Measurements from ENCODE around the gene CNTN6.

CNTN6 gene

DNA sequence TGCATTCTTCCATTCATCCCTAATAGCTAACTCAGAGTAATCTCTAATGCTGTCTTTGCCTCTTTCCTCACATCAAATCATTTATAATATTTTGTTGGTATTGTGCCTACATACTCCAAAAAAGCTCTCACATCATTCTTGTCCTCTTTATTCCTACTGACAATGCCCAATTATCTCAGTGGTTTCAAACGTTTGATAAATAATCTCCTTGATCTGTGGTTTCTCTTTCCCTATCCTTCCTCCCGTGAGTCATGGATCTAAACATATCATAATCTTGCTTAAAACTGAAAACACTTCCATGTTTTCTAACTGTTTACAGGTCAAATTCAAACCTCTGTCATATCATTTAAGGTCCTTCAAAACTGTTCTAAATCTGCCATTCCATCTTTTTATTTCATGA lies 115.1 kb downstream of the CNTN6 start:
- Histone ChIP-seq H3K27ac (ENCODE audit: low read length, poor library complexity, severe bottlenecking) (no peak overlapping the region), H2BK12ac (ENCODE audit: low read length in 2 of 2) (no peak overlapping the region), H3K79me1 (replicated peaks; ENCODE audit: low read length, poor library complexity, severe bottlenecking) (no peaks in the 10 kb centered on the region), H4K91ac (ENCODE audit: low read length) (no peak overlapping the region), H3K27me3 (ENCODE audit: control insufficient read depth in 1 of 2, insufficient read depth in 1 of 2, low read length in 2 of 2) (no peaks in the 10 kb centered on the region), H3K4me1 (ENCODE audit: control insufficient read depth, insufficient read depth, low read depth, low read length) (no peaks in the 10 kb centered on the region), H3K4me2 (ENCODE audit: low read length, poor library complexity, severe bottlenecking) (no peak overlapping the region), H3K4me3 (ENCODE audit: insufficient read depth in 1 of 2, low read depth in 1 of 2, low read length in 2 of 2) (no peak overlapping the region), H2BK5ac (ENCODE audit: low read depth, low read length, poor library complexity, severe bottlenecking) (no peak overlapping the region), H3K36me3 (ENCODE audit: control insufficient read depth in 1 of 2, insufficient read depth in 2 of 2, low read depth in 1 of 2, low read length in 2 of 2) (no peaks in the 10 kb centered on the region), H3K4ac (ENCODE audit: low read depth in 1 of 2, low read length in 2 of 2) (no peak overlapping the region), H3K23ac (ENCODE audit: low read length in 2 of 2) (no peak overlapping the region), H2AFZ (ENCODE audit: low read depth, low read length) (no peak overlapping the region), H4K8ac (ENCODE audit: low read length) (no peak overlapping the region), H2BK120ac (ENCODE audit: low read depth, low read length) (no peak overlapping the region), H3K18ac (ENCODE audit: low read depth in 1 of 2, low read length in 2 of 2) (no peak overlapping the region), H3K9ac (ENCODE audit: low read length) (no peak overlapping the region), H2AK5ac (ENCODE audit: low read length, severe bottlenecking) (no peak overlapping the region), H2BK15ac (ENCODE audit: low read depth, poor library complexity, severe bottlenecking) (no peak overlapping the region), H3K9me3 (ENCODE audit: control insufficient read depth, low read length) (no peaks in the 10 kb centered on the region), H3K14ac (ENCODE audit: low read length in 2 of 2) (no peak overlapping the region)
- WGBS: 27% methylated on average over 2 of the region's 2 CpGs
- DNase-seq: peak; percentile 17

GRCh38 chr3:1214933-1215332 lies 122.1 kb downstream of the CNTN6 start:
- H4K91ac ChIP-seq (ENCODE audit: low read length): no peak overlapping the region
- no peaks in the 10 kb centered on the region for H3K79me1 ChIP-seq (replicated peaks; ENCODE audit: low read length, poor library complexity, severe bottlenecking)
- H3K27me3 ChIP-seq (ENCODE audit: control insufficient read depth in 1 of 2, insufficient read depth in 1 of 2, low read length in 2 of 2): no peaks in the 10 kb centered on the region
- H2BK5ac ChIP-seq (ENCODE audit: low read depth, low read length, poor library complexity, severe bottlenecking): no peak overlapping the region
- no peak overlapping the region for H3K9ac ChIP-seq (ENCODE audit: low read length)
- no peaks in the 10 kb centered on the region for H3K9me3 ChIP-seq (ENCODE audit: control insufficient read depth, low read length)
- H3K36me3 ChIP-seq (ENCODE audit: control insufficient read depth in 1 of 2, insufficient read depth in 2 of 2, low read depth in 1 of 2, low read length in 2 of 2): no peaks in the 10 kb centered on the region
- no peak overlapping the region for H2AFZ ChIP-seq (ENCODE audit: low read depth, low read length)
- no peak overlapping the region for H2AK5ac ChIP-seq (ENCODE audit: low read length, severe bottlenecking)
- no peak overlapping the region for H2BK15ac ChIP-seq (ENCODE audit: low read depth, poor library complexity, severe bottlenecking)
- H2BK120ac ChIP-seq (ENCODE audit: low read depth, low read length): no peak overlapping the region
- H3K27ac ChIP-seq (ENCODE audit: low read length, poor library complexity, severe bottlenecking): no peak overlapping the region
- no peak for DNase-seq
- H3K4me2 ChIP-seq (ENCODE audit: low read length, poor library complexity, severe bottlenecking): no peak overlapping the region
- H3K18ac ChIP-seq (ENCODE audit: low read depth in 1 of 2, low read length in 2 of 2): no peak overlapping the region
- H3K23ac ChIP-seq (ENCODE audit: low read length in 2 of 2): no peak overlapping the region
- H3K4me1 ChIP-seq (ENCODE audit: control insufficient read depth, insufficient read depth, low read depth, low read length): no peaks in the 10 kb centered on the region
- H4K8ac ChIP-seq (ENCODE audit: low read length): no peak overlapping the region
- H3K14ac ChIP-seq (ENCODE audit: low read length in 2 of 2): no peak overlapping the region
- H3K4me3 ChIP-seq (ENCODE audit: insufficient read depth in 1 of 2, low read depth in 1 of 2, low read length in 2 of 2): no peak overlapping the region
- WGBS: 59% methylated on average over 1 of the region's 3 CpGs
- H3K4ac ChIP-seq (ENCODE audit: low read depth in 1 of 2, low read length in 2 of 2): no peak overlapping the region
- H2BK12ac ChIP-seq (ENCODE audit: low read length in 2 of 2): no peak overlapping the region

- WGBS: 100% methylated on average over 1 of the region's 1 CpG
Measured at GRCh38 chr3:1216856-1217255, 124.0 kb downstream of the CNTN6 start.

GRCh38 chr3:1227111-1227510 lies 134.3 kb downstream of the CNTN6 start:
- Histone ChIP-seq H2BK12ac (ENCODE audit: low read length in 2 of 2) (no peak overlapping the region), H3K9me3 (ENCODE audit: control insufficient read depth, low read length) (no peaks in the 10 kb centered on the region), H4K91ac (ENCODE audit: low read length) (no peak overlapping the region), H4K8ac (ENCODE audit: low read length) (no peak overlapping the region), H2AFZ (ENCODE audit: low read depth, low read length) (no peak overlapping the region), H3K4me3 (ENCODE audit: insufficient read depth in 1 of 2, low read depth in 1 of 2, low read length in 2 of 2) (no peak overlapping the region), H2BK15ac (ENCODE audit: low read depth, poor library complexity, severe bottlenecking) (no peak overlapping the region), H3K27me3 (ENCODE audit: control insufficient read depth in 1 of 2, insufficient read depth in 1 of 2, low read length in 2 of 2) (no peaks in the 10 kb centered on the region), H3K27ac (ENCODE audit: low read length, poor library complexity, severe bottlenecking) (no peak overlapping the region), H3K79me1 (replicated peaks; ENCODE audit: low read length, poor library complexity, severe bottlenecking) (no peaks in the 10 kb centered on the region), H3K4me1 (ENCODE audit: control insufficient read depth, insufficient read depth, low read depth, low read length) (no peaks in the 10 kb centered on the region), H3K4ac (ENCODE audit: low read depth in 1 of 2, low read length in 2 of 2) (no peak overlapping the region), H3K14ac (ENCODE audit: low read length in 2 of 2) (no peak overlapping the region), H3K36me3 (ENCODE audit: control insufficient read depth in 1 of 2, insufficient read depth in 2 of 2, low read depth in 1 of 2, low read length in 2 of 2) (no peaks in the 10 kb centered on the region), H2BK120ac (ENCODE audit: low read depth, low read length) (no peak overlapping the region), H3K4me2 (ENCODE audit: low read length, poor library complexity, severe bottlenecking) (no peak overlapping the region), H2BK5ac (ENCODE audit: low read depth, low read length, poor library complexity, severe bottlenecking) (no peak overlapping the region), H3K18ac (ENCODE audit: low read depth in 1 of 2, low read length in 2 of 2) (no peak overlapping the region), H3K9ac (ENCODE audit: low read length) (no peak overlapping the region), H3K23ac (ENCODE audit: low read length in 2 of 2) (no peak overlapping the region), H2AK5ac (ENCODE audit: low read length, severe bottlenecking) (no peak overlapping the region)
- 100% methylated on average over 3 of the region's 3 CpGs for WGBS
- no peak for DNase-seq

More at GRCh38 chr3:1216856-1217255, 124.0 kb downstream of the CNTN6 start:
- H3K27ac ChIP-seq (ENCODE audit: low read length, poor library complexity, severe bottlenecking): no peak overlapping the region
- no peak overlapping the region for H4K8ac ChIP-seq (ENCODE audit: low read length)
- no peaks in the 10 kb centered on the region for H3K36me3 ChIP-seq (ENCODE audit: control insufficient read depth in 1 of 2, insufficient read depth in 2 of 2, low read depth in 1 of 2, low read length in 2 of 2)
- no peaks in the 10 kb centered on the region for H3K9me3 ChIP-seq (ENCODE audit: control insufficient read depth, low read length)
- no peak overlapping the region for H3K4me2 ChIP-seq (ENCODE audit: low read length, poor library complexity, severe bottlenecking)
- H2AFZ ChIP-seq (ENCODE audit: low read depth, low read length): no peak overlapping the region
- H3K4me1 ChIP-seq (ENCODE audit: control insufficient read depth, insufficient read depth, low read depth, low read length): no peaks in the 10 kb centered on the region
- H3K79me1 ChIP-seq (replicated peaks; ENCODE audit: low read length, poor library complexity, severe bottlenecking): no peaks in the 10 kb centered on the region
- no peak overlapping the region for H3K23ac ChIP-seq (ENCODE audit: low read length in 2 of 2)
- H3K18ac ChIP-seq (ENCODE audit: low read depth in 1 of 2, low read length in 2 of 2): no peak overlapping the region
- H2BK5ac ChIP-seq (ENCODE audit: low read depth, low read length, poor library complexity, severe bottlenecking): no peak overlapping the region
- H3K9ac ChIP-seq (ENCODE audit: low read length): no peak overlapping the region
- no peak for DNase-seq
- no peak overlapping the region for H2AK5ac ChIP-seq (ENCODE audit: low read length, severe bottlenecking)
- no peak overlapping the region for H2BK12ac ChIP-seq (ENCODE audit: low read length in 2 of 2)
- no peak overlapping the region for H3K4me3 ChIP-seq (ENCODE audit: insufficient read depth in 1 of 2, low read depth in 1 of 2, low read length in 2 of 2)
- no peak overlapping the region for H2BK120ac ChIP-seq (ENCODE audit: low read depth, low read length)
- H2BK15ac ChIP-seq (ENCODE audit: low read depth, poor library complexity, severe bottlenecking): no peak overlapping the region
- no peak overlapping the region for H3K14ac ChIP-seq (ENCODE audit: low read length in 2 of 2)
- H3K27me3 ChIP-seq (ENCODE audit: control insufficient read depth in 1 of 2, insufficient read depth in 1 of 2, low read length in 2 of 2): no peaks in the 10 kb centered on the region
- H4K91ac ChIP-seq (ENCODE audit: low read length): no peak overlapping the region
- H3K4ac ChIP-seq (ENCODE audit: low read depth in 1 of 2, low read length in 2 of 2): no peak overlapping the region
